SW 1271 (cell line): ENCODE measurements around the gene HEXB.
A peak's percentile ranks its signal among the peaks of the same experiment; 100 is the strongest.
"Not testable (repeated sequence)": the region's sequence is repeated elsewhere in the genome, so short reads cannot be mapped to it uniquely, and the experiment has no call there.

Source experiments
- DNase-seq, 2 experiments: peaks; one replicate each; lab custom pipeline; 2025; lab: John Stamatoyannopoulos, UW

The HEXB gene

DNA sequence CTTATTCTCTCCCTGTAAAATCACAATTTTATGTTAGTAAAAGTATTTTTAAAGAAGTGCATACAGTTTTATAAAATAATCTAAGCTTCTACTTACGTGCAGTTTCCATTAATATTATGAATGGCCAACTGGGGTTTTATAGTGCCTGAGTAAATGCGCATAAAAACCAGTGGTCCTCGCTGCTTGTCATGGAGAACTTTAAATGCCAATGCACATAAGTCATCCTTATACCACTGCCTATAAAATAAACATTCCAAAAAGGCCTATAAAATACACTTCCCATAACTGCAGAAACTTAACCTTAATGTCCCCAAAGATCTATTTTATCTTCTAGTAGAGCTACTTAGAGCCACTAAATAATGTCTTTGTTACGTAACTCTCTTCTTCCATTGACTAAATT lies 53.4 kb downstream of the HEXB start:
- DNase-seq: no peak

DNA sequence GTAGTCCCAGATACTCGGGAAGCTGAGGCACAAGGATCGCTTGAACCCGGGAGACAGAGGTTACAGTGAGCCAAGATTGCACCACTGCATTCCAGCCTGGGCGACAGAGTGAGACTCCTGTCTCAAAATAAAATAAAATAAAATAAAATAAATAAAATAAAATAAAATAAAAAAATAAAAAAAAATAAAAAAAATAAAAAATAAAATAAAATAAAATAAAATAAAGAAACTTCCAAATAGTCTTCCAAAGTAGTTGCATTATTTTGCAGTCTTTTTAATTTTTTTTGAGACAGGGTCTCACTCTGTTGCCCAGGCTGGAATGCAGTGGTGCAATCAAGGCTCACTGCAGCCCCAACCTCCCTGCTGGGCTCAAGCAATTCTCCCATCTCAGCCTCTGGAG lies 63.7 kb downstream of the HEXB start:
- not testable (repeated sequence) for DNase-seq

DNA sequence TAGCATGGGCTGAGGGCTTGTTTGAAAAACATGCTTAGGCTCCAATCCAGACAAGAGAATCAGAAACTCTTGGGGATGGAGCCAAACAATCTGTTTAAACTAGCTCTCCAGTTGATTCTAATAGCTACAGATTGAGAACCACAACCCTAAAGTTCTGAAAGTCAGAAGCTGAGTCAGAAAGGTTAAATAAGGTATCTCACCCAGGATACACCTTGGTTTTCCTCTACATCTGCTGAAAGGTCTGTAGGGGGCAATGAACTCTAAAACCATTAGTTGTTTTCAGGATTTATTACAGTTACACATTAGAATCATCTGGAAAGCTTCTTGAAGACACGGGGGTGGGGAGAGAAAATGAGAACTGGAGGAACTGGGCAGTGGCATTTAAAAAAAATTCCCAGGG lies 76.2 kb downstream of the HEXB start:
- DNase-seq: peak in 1 of 2 experiments; percentile 45

DNA sequence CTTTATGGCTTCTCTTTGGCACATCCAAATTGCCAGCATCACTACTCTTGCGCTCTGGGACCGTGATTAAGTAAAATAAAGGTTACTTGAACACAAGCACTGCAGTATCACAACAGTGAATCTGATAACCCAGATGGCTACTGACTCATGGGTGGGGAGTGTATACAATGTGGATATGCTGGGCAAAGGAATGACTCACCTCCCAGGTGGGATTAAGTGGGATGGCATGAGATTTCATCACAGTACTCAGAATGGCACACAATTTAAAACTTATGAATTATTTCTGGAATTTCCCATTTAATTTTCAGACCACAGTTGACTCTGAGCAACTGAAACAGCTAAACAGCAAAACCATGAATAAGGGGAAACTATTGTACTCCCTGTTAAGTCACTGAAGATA lies 77.6 kb downstream of the HEXB start:
- peak; percentile 95 to 98 for DNase-seq

DNA sequence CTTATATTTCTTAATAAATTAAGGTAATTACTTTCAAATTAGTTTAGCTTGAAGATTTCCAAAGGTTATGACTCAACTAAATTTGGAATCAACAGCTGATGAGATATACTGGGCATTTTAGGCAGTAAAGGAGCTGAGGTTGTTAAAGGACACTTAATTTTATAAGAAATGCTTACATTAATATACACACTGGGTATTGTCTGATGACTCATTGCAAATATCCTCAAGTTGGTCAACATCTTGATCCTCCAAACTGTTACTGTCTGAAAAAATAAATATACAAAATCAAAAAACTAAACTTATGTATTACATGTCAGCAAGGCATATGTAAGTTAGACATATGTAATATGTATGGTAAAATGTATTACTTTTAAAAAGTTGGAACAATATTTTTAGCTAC lies 78.5 kb downstream of the HEXB start:
- no peak for DNase-seq

DNA sequence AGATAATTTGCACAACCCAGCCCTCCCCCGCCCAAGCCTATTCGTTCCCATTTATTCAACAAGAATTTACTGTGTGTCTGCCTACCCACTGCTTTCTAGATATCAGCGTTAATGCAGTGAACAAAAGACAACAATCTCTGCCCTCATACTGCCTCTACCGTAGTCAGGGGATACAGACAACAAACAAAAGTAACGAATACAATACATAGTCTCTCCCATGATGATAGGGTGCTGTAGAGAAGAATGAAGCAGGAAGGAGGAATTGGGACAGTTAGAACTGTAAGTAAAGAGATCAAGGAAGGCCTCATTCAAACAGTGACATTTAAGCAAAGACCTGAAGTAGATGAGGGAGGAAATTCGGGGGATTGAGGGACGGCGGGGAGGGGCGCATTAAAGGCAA lies 80.2 kb downstream of the HEXB start:
- peak; percentile 28 to 66 for DNase-seq

DNA sequence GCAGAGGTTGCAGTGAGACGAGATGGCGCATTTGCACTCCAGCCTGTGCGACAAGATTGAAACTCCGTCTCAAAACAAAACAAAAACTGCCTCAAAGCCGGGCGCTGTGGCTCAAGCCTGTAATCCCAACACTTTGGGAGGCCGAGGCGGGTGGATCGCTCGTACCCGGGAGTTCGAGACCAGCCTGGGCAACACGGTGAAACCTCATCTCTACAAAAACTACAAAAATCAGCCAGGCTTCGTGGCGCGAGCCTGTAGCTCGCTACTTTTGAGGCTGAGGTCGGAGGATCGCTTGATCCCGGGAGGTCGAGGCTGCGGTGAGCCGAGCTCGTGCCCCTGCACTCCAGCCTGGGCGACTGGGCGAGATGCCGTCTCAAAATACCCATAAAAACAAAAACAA lies 80.9 kb downstream of the HEXB start:
- no peak for DNase-seq

DNA sequence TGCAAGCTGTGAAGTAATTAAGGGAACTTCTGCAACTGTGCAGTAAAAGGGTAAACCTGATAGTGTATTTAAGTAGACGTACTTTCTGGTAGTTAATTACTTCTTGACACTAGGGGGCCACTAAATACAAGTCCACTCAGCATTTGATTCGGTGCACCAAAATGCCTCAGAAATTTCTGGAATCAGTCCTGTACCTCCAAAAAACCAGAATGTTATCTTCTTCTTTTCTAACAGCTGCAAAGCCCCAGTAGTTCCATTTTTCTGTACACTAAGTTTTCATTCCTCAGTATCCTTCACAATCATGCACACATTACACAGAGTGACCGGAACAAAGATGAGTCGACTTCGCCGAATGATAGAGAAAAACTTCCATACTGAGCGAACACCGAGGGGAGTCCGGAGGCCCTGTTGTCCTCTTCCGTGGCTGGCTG lies 81.4 kb downstream of the HEXB start:
- peak; percentile 50 to 86 for DNase-seq

DNA sequence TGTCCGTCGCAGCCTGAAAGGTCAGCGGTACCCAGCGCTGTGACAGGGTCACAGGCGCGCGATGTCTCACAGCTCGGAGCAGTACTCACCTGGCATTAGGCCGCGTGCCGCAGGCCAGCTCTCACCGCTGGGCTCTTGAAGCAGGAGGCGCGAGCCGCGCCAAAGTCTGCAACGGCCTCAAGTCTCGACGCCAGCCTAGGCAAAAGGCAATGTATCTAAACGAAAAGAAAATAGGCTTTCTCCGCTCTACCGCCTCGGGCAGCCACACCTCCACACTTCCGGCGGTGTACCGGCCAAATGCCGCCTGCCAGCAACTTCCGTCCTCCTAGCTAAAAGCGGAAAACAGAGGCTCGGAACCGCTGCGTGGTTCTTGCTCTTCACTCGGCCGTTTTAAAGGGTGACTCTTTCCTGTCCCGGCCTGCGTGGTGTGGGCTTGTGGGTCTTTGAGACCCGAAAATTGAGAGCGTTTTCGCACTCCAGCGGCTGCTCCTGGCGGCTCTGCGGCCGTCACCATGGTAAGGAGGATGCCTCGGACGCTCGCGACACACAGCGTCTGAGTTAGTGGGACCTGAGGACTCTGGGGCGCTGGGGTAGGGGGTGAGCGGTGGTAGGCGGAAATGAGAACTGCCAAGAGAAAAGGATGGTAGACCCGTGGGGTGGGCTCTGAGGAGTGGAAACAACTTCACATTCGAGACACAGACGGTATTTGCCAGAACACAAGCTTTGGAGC lies 82.0 kb downstream of the HEXB start, which contains the start of the genes GFM2 and NSA2:
GFM2 (minus strand) TSS at position 269 of the 730 bp plus-strand sequence. CDS start 3,375 bp downstream, outside the sequence.
NSA2 (plus strand) TSS at position 401 of the 730 bp plus-strand sequence; CDS start at position 513, 112 bp downstream.
- DNase-seq: peak; percentile 88 to 95

DNA sequence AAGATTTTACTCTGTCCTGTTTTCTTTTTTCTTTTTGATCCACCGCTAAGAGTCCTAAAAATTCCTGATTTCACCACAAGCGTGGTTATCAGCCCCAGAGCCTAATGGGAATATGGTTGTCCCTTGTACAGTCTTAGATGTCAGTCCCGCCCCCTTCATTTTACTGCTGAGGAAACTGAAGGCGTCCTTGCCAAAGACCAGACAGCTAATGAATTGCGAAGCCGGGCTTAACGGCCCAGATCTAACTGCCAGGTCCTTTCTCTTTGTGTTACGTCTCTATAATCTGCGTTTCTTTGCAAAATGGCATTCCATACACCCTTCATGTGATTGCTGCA lies 82.5 kb downstream of the HEXB start:
- DNase-seq: peak in 1 of 2 experiments; percentile 73
